Measurements from ENCODE around the gene GPC6. TPM values are rescaled to one million over a fixed set of nuclear protein-coding genes. Genes with fewer than 3 reads are reported as not detected.
A peak's percentile ranks its signal among the peaks of the same experiment; 100 is the strongest.

The GPC6 gene
- total RNA-seq, 1 donor from 2014 or later: 38.9 TPM

DNA sequence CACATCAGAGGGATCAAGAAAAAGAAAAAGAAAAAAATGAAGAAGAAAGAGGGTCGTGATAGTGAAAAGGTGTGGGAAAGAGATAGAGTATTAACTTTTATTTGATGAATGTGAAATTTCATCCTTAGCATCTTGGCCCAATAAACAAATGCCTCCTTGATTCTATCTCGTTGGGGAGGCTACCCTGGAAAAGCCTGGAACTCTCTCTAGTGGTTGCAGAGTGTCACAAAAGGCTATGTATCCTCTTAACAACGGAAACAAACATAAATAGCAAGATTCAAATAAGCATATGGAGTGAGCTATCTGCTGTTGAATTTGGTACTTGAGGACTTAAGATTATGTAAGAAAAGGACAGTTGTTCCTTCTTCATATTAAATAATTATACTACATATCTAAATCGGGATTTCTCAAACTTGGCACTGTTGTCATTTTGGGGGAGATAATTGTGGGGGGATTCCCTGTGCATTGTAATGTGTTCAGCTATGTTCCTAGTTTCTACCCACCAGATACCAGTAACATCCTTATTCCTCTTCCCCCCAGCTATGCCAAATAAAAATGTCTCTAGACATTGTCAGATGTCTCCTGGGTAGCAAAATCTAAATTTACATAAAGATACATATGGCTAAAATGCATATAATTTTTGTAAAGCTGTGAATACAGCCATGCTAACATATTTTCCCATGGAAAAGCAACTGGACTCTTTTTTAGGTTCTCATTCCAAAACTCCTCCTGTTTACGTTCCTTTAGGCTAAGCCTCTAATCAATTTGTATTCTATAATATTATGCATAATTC, 695.7 kb downstream of the GPC6 start:
- no peak for DNase-seq (ENCODE audit: low read depth)

GRCh38 chr13:93925990-93926389, 699.4 kb downstream of the GPC6 start:
- DNase-seq (ENCODE audit: low read depth): no peak

- DNase-seq (ENCODE audit: low read depth): no peak
These were observed 699.8 kb downstream of the GPC6 start for GRCh38 chr13:93926425-93926824.

GRCh38 chr13:93927431-93927830, 700.8 kb downstream of the GPC6 start:
- DNase-seq (ENCODE audit: low read depth): peak; percentile 15

DNA sequence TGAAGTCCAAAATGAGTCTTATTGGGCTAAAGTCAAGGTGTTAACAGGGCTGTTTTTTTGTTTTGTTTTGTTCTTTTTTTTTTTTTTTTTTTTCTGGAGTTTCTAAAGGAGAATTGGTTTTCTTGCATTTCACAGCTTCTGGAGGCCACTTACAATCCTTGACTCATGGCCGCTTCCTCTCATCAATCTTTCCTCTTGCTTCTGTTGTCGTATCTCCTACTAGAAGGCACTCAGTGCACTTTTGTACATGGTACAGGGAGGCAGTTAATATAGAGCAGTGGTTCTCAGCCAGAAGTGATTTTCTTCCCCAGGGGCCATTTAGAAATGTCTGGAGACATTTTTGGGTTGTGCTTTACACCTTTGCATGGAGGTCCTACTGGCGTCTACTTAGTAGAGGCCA, 706.3 kb downstream of the GPC6 start:
- no peak for DNase-seq (ENCODE audit: low read depth)

DNA sequence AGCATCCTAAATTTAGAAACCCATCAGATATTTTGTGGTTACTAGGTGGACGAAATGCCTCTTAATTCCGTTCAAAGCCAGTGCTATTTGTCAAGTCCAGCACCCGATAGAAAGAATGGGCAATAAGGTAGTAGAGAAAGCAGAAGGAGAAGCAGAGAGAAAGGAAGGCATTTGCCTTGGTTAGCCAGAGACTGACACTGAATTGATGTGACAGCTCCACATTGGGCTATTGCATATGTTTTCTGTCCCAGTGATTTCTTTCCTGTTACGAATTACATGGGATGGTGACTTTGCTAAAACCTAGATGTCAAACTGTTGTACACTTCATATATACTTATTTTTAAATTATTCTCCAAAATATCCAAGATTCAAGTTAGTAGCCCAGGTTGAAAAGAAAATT, 710.3 kb downstream of the GPC6 start:
- DNase-seq (ENCODE audit: low read depth): no peak

- DNase-seq (ENCODE audit: low read depth): no peak
These were observed 714.8 kb downstream of the GPC6 start for GRCh38 chr13:93941444-93941843.

GRCh38 chr13:93942016-93942415, 715.4 kb downstream of the GPC6 start:
- DNase-seq (ENCODE audit: low read depth): peak; percentile 65

- no peak for DNase-seq (ENCODE audit: low read depth)
These were observed 719.0 kb downstream of the GPC6 start for GRCh38 chr13:93945621-93946020.

- DNase-seq (ENCODE audit: low read depth): no peak
These were observed 720.4 kb downstream of the GPC6 start for GRCh38 chr13:93946994-93947393.

DNA sequence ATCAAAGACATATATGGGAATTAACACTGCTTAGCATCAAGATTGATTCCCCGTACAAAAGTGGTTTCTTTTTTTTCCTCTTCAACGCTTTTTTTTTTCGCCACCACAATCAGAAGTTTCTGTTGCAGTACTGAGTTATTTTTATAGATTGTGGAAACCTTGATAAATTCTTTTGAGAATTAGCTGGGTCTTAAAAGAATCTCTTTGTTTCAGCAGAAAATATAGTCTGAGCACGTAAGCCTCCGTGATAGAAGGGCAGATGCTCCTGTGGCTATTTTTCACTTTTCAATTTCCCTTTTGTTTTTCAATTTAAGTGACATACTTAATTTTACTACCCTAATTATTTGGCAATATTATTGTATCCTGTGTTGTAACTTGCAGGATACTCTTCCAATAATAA, 721.0 kb downstream of the GPC6 start:
- no peak for DNase-seq (ENCODE audit: low read depth)

- DNase-seq (ENCODE audit: low read depth): no peak
These were observed 721.7 kb downstream of the GPC6 start for GRCh38 chr13:93948162-93948922.

DNA sequence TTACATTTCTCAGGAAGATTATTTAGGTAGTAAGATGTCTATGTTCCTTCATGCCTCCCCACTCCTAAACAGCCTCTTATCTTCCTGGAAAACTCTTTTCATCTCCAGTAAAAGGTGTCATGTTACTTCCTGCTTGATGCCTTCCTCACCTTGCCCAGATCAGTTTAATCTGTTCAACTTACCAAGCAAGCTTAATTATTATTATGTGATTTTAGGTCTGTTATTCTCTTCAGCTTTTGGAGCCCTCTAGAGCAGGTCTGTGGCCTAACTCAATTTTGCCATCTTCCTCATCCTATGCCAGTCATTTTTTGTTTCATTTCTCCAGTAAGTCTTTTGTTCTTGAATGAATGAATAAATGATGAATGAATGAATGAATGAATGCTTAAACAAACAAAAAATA, 724.5 kb downstream of the GPC6 start:
- DNase-seq (ENCODE audit: low read depth): peak; percentile 45

DNA sequence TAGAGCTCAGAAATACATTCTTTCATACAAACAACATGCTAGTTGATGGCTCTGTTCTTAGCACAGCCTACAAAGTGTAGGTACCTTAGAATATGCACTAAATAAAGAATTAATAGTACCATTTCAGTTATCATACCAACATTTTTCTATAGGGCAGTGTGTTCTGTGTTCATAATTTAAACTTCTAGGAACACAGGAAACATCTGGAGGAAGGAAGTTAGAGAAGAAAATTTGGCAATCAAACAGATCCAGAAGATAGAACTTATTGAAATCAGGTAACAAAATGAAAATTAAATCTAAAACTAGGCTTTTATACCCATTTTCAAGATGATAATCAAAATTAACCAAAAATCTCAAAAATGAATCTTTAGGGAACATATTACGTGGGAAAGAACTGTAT, 725.3 kb downstream of the GPC6 start:
- DNase-seq (ENCODE audit: low read depth): no peak

GRCh38 chr13:93953841-93954240, 727.2 kb downstream of the GPC6 start:
- DNase-seq (ENCODE audit: low read depth): no peak

DNA sequence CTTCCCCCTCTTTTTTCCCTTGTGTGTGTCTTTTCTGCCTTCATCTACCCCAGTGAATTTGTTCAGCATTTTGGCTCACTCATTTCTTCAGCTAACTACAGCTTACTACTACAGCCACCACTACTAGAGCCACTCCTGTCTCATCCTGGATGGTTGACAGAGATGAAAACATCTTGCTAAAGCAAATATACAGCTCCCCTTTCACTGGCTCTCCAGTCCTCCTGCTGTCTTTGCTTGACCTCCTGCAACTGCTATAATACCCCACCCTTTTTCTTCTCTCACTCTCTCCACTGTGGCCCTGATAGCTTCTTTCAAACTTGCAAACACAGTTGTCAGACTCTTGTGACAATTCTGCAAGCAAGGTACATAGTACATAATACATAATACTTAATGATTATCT, 729.3 kb downstream of the GPC6 start:
- no peak for DNase-seq (ENCODE audit: low read depth)

GRCh38 chr13:93956426-93956825, 729.8 kb downstream of the GPC6 start:
- DNase-seq (ENCODE audit: low read depth): no peak

DNA sequence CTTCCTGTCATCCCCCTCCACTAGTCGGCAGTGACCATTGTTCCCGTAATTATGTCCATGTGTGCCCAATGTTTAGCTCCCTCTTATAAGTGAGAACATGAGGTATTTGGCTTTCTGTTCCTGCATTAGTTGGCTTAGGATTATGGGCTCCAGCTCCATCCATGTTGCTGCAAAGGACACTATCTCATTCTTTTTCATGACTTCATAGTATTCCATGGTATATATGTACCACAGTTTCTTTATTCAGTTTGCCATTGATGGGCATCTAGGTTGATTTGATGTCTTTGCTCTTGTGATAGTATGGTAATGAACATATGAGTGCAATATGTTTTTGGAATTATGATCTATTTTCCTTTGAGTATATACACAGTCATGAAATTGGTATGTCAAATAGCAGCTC, 730.8 kb downstream of the GPC6 start:
- no peak for DNase-seq (ENCODE audit: low read depth)

- DNase-seq (ENCODE audit: low read depth): no peak
These were observed 733.4 kb downstream of the GPC6 start for GRCh38 chr13:93959796-93960533.

DNA sequence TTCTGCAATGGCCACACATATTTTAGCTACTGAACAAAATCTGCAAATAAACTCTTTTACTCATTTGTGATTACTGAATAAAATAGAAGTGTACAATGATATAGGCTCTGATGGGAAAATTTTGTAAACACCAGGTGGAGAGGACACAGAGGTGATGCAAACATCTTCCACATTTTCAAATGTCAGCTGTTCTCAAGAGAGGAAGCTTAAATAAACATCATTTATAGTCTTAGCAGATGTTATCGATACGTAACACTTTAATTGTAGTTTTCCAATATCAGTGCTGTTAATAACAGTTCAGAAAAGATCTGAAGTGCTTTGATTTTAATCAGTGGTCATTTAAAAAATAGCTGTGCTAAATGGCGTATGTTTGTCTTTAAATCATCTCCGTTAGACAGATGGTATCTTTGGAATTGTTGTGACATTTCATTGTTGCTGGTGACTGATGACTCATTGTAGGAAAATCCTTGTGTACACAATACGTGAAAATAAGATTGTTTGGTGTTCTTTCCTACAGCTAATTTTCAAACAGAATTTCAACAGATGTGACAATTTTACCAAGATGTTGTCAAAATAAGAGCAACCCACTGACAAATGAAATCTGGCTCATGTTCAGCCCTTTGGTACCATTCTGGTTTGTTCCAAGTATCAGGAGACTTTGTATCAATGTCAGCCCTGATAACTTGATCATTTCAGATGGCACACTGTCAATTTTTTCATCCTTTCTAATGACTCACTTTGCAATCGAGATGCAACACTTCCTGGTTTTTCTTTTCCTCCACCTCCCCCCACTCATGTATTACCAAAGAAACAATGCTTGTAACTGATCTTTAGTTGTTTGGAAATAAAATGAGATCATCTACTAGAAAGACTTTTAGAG, 736.9 kb downstream of the GPC6 start:
- DNase-seq (ENCODE audit: low read depth): peak; percentile 61

DNA sequence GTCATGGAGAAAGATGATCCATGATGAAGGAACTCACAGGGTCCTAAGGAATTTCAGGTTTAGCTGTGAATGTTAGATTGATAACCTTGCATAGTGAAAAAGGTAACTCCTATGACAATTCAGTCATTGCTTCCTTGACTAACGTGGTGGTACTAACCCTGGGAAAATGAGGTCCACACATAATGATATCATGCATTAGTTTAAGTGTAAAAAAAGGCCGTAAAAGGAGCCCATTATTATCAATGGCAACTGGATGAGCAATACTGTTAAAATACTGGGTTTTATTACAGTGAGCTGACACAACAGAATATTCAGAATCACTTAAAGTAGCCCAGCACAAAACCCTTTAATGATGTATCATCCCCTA, 737.5 kb downstream of the GPC6 start:
- no peak for DNase-seq (ENCODE audit: low read depth)

- DNase-seq (ENCODE audit: low read depth): no peak
These were observed 739.0 kb downstream of the GPC6 start for GRCh38 chr13:93965587-93965986.

All from renal cortical epithelial cell (primary cell).